UCSD-AML1 (cell line): ENCODE measurements around the gene INTS3.

Experiments
- DNase-seq: peaks from one replicate; lab custom pipeline; 2025; ENCODE audit not compliant: unreplicated experiment; lab: John Stamatoyannopoulos, UW

The INTS3 gene, protein sequence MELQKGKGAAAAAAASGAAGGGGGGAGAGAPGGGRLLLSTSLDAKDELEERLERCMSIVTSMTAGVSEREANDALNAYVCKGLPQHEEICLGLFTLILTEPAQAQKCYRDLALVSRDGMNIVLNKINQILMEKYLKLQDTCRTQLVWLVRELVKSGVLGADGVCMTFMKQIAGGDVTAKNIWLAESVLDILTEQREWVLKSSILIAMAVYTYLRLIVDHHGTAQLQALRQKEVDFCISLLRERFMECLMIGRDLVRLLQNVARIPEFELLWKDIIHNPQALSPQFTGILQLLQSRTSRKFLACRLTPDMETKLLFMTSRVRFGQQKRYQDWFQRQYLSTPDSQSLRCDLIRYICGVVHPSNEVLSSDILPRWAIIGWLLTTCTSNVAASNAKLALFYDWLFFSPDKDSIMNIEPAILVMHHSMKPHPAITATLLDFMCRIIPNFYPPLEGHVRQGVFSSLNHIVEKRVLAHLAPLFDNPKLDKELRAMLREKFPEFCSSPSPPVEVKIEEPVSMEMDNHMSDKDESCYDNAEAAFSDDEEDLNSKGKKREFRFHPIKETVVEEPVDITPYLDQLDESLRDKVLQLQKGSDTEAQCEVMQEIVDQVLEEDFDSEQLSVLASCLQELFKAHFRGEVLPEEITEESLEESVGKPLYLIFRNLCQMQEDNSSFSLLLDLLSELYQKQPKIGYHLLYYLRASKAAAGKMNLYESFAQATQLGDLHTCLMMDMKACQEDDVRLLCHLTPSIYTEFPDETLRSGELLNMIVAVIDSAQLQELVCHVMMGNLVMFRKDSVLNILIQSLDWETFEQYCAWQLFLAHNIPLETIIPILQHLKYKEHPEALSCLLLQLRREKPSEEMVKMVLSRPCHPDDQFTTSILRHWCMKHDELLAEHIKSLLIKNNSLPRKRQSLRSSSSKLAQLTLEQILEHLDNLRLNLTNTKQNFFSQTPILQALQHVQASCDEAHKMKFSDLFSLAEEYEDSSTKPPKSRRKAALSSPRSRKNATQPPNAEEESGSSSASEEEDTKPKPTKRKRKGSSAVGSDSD

GRCh38 chr1:153727463-153728304 is at the start of gene INTS3:
Gene INTS3, plus strand, starts transcription at chr1:153728050. Its CDS starts 585 bp downstream, at chr1:153728635.
- DNase-seq, result peak; percentile 99

GRCh38 chr1:153678519-153679336 is 49.1 kb upstream of the INTS3 start, which contains the start of gene NPR1:
Gene NPR1, plus strand, starts transcription at chr1:153678688. Its CDS starts 421 bp downstream, at chr1:153679109.
- DNase-seq, result peak; percentile 30

- no peak for DNase-seq
Measured at GRCh38 chr1:153679337-153680119, 48.3 kb upstream of the INTS3 start.

DNA sequence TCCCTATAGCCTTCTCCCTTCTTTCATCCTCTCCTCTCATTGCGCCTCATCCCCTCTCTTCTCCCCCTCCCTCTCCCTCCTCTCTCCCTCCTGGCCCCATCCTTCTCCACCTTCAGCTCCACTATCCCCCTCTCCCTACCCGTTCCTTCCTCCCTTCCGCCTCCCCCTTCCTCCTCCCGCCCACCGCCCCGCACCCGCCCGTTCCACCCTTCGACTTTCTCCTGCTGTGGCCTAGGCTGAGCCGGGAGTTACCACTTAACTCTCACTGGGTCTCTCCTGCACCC is 47.8 kb upstream of the INTS3 start:
- DNase-seq, result no peak

- no peak for DNase-seq
Measured at GRCh38 chr1:153682730-153683129, 45.1 kb upstream of the INTS3 start.

GRCh38 chr1:153683854-153684253 is 44.0 kb upstream of the INTS3 start:
- DNase-seq, result no peak

- no peak for DNase-seq
Measured at GRCh38 chr1:153684892-153685291, 43.0 kb upstream of the INTS3 start.

GRCh38 chr1:153685544-153686340 is 42.1 kb upstream of the INTS3 start:
- DNase-seq, result no peak

- DNase-seq, result no peak
Measured at GRCh38 chr1:153687346-153688125, 40.3 kb upstream of the INTS3 start.

DNA sequence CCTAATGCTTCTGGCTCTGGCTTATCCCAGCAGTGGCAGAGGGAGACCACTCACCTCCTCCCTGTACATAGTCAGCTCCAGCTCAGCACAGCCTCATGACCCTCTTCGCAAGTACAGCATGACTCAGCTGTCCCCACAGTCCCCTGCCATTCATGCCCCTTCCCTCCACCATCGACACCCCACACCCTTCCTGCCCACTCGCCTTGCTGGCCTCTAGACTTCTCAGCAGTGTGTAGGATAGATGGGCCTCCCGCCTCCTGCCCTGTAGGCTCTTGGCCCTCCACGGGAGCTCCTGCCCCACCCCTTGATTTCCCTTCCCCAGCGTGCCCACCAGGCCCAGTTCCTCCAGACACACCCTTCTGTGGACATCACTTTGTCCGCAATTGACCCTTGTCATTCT is 39.6 kb upstream of the INTS3 start:
- DNase-seq, result no peak

GRCh38 chr1:153688736-153689328 is 39.0 kb upstream of the INTS3 start:
- no peak for DNase-seq

DNA sequence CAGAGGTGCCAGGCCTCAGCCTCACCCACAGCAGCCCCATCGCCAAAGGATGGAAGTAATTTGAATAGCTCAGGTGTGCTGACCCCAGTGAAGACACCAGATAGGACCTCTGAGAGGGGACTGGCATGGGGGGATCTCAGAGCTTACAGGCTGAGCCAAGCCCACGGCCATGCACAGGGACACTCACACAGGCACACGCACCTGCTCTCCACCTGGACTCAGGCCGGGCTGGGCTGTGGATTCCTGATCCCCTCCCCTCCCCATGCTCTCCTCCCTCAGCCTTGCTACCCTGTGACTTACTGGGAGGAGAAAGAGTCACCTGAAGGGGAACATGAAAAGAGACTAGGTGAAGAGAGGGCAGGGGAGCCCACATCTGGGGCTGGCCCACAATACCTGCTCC is 34.4 kb upstream of the INTS3 start:
- DNase-seq, result no peak

GRCh38 chr1:153696741-153697140 is 31.1 kb upstream of the INTS3 start:
- DNase-seq, result no peak

DNA sequence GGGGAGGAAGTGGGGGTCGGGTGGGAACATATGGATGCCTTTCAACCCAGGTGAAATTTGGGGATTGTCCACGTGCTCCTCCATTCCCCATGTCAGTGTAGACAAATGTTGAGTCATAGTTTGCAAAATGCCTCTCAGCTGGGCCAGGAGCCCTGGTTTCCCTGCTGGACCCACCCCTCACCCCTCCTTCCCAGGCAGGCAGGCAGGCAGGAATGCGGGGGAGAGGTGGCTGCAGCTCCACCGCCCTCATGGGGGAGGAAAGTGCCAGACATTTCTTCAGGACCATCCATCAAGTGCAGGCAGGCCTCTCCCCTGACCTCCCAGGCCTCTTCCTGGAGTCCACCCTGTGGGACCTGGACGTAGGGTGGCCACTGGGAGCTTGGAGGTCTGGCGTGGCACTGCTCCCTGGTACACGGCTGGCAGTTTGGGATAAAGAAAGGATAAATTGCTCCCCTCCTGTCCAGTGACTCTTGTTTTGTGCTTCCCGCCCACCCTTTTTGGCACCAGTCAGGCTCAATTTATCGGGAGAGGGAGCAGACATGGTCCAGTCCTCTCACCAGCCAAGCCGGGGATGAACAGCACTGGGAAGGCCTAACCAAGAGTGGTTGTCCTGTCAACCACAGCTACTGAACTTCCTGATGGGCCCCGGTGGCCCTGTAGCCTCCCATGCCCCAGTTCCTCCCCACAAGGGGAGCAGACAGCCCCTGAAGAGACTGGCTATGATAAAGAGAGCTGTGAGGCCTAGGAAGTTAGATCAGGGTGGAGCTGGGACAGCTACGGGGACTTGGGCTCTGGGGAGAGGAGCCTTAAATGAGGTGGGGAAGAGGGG is 30.4 kb upstream of the INTS3 start:
- peak; percentile 30 for DNase-seq

GRCh38 chr1:153698020-153698922 is 29.6 kb upstream of the INTS3 start:
- no peak for DNase-seq
